ENCODE data around the gene TAC4. TPM values are rescaled to one million over a fixed set of nuclear protein-coding genes. Genes with fewer than 3 reads are reported as not detected.

The TAC4 gene
- total RNA-seq, 4 donors from 2014 or later, result not detected

DNA sequence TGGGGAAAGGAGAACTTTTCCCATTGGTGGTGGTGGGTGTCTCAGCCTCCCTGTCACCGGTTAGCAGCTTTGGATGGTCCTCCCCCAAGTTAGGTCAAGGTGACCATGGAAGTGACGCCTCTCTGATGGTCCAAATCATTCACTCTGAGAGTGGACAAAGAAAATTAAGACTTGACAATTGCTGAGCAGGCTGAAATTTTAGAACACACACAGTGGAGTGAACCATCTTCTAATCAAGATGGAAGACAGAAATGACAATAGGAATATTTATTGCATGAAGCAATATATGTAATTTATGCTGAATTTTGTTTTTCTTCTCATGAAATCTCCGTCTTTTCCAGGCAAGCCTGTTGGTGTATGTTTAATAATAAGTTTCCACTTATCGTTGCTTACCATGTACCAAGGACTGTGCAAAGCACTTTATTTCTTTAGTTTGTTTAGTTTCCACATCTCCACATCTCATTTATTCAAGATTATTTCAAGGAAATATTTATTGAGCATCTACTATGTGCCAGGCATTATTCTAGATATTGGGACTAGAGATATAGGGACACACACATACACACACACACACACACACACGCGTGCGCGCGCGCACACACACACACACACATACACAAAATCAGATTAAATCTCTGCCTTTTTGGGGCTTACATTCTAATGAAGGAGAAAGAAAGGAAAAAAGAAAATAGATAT, 44.0 kb upstream of the TAC4 start:
- H3K4me3 ChIP-seq, result no peak overlapping the region
- H3K9me3 ChIP-seq, result no peaks in the 10 kb centered on the region
- no peak overlapping the region for H3K27ac ChIP-seq
- DNase-seq (ENCODE audit: low spot score in 2 of 2), result no peak
- WGBS, 2 donors, result 81 to 87% methylated on average over 10 of the region's 10 CpGs
- H3K4me1 ChIP-seq, result peaks cover 0 to 14% (median 0%) of the 10 kb centered on the region in 4 donors
- TF ChIP-seq EP300 (IDR thresholded peaks at IDR 0.05) (no peak), POLR2A (IDR thresholded peaks at IDR 0.05) (no peak)
- TF ChIP-seq, protein P1, sequence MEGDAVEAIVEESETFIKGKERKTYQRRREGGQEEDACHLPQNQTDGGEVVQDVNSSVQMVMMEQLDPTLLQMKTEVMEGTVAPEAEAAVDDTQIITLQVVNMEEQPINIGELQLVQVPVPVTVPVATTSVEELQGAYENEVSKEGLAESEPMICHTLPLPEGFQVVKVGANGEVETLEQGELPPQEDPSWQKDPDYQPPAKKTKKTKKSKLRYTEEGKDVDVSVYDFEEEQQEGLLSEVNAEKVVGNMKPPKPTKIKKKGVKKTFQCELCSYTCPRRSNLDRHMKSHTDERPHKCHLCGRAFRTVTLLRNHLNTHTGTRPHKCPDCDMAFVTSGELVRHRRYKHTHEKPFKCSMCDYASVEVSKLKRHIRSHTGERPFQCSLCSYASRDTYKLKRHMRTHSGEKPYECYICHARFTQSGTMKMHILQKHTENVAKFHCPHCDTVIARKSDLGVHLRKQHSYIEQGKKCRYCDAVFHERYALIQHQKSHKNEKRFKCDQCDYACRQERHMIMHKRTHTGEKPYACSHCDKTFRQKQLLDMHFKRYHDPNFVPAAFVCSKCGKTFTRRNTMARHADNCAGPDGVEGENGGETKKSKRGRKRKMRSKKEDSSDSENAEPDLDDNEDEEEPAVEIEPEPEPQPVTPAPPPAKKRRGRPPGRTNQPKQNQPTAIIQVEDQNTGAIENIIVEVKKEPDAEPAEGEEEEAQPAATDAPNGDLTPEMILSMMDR (IDR thresholded peaks at IDR 0.05), result no peak
- H3K36me3 ChIP-seq, result no peaks in the 10 kb centered on the region
- H3K27me3 ChIP-seq, result peaks cover 0 to 87% of the 10 kb centered on the region in 2 donors

DNA sequence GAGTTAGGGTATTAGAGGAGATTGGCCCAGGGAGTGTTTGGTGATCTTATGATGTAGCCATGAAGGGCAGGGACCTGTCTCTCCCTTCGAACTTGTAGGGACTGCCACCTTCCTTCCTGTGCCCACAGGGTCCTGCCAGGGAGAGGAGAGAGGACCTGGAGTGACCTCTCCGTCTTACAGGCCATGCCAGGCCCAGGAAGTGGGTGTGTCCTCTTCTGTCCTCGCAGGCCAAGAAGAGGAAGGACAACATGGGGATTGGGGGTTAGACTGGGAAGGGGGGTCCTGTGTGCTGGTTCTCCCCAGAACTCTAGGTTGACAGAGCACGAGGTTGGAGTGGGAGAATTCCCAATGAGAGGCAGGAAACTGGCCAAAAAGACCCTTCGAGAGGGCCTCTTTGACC, 43.4 kb upstream of the TAC4 start:
- TF ChIP-seq EP300 (IDR thresholded peaks at IDR 0.05) (no peak), POLR2A (IDR thresholded peaks at IDR 0.05) (no peak)
- TF ChIP-seq, protein P1 (IDR thresholded peaks at IDR 0.05), result no peak
- no peaks in the 10 kb centered on the region for H3K9me3 ChIP-seq
- H3K4me3 ChIP-seq, result no peak overlapping the region
- H3K27ac ChIP-seq, result no peak overlapping the region
- peaks cover 0 to 14% (median 0%) of the 10 kb centered on the region in 4 donors for H3K4me1 ChIP-seq
- DNase-seq (ENCODE audit: low spot score in 2 of 2), result no peak
- no peaks in the 10 kb centered on the region for H3K36me3 ChIP-seq
- 64 to 68% methylated on average over 5 of the region's 5 CpGs for WGBS, 2 donors
- peaks cover 0 to 88% of the 10 kb centered on the region in 2 donors for H3K27me3 ChIP-seq

DNA sequence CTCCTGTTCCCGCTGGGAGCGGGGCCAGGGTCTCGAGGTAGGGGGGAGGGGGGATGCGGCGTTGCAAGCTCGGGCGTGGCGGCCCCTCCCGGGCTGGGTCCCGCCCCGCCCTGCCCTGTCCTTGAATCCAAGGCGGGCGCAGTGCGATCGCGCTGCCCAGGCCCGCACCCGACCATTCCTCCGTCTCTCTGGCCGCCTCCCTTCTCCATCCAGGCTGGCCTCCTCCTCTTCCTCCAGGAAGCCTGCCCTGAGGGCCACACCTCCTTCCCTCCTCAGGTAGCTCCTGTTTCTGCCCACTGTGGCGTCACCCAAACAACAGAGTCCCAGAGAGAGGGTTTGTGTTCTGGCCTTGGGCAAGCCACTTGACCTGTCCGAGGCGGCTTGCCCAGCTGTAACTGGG, 43.0 kb upstream of the TAC4 start:
- H3K27me3 ChIP-seq, result peaks cover 0 to 87% of the 10 kb centered on the region in 2 donors
- H3K27ac ChIP-seq, result no peak overlapping the region
- no peaks in the 10 kb centered on the region for H3K36me3 ChIP-seq
- H3K4me1 ChIP-seq, result peaks cover 0 to 14% (median 0%) of the 10 kb centered on the region in 4 donors
- no peak overlapping the region for H3K4me3 ChIP-seq
- H3K9me3 ChIP-seq, result no peaks in the 10 kb centered on the region
- no peak for TF ChIP-seq POLR2A (IDR thresholded peaks at IDR 0.05)
- TF ChIP-seq, protein P1 (IDR thresholded peaks at IDR 0.05), result no peak
- no peak for TF ChIP-seq EP300 (IDR thresholded peaks at IDR 0.05)
- no peak for DNase-seq (ENCODE audit: low spot score in 2 of 2)
- WGBS, 2 donors, result 37 to 40% methylated on average over 17 to 23 of the region's 23 CpGs

DNA sequence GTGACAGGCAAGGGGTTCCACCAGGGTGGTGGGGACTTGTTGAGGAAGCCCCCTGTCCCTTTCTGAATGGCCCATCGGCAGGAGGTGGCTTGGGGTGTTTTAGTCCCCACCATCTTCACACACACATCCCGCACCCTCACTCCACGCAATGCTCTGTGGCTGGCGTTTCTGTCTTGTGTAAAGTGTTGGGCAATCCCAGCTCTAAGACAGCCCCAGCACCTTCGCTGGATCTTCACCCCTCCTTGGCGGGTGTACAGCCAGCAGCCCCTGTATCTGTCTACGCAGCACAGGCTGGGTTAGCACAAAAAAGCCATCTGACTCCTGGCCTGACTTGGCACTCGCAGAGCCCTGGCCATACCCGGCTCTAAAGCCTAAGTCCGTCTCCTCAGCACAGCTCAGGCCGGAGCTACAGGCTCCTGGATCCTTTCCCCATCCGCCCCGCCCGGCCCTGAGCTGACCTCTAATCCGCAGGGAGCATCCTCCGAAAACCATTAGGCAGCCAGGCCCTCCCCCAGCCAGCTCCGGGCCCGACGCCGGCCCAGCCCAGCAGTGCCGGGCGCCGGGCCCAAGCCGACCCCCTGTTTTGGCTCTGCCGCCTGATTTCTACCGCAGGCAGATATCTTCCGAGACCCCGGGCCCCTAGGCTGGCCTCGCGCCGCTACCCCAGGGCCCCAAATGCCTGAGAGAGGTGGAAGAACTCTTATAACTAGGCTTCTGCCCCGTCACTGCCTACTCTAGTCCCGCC, 42.4 kb upstream of the TAC4 start:
- Histone ChIP-seq H3K4me3 (no peak overlapping the region), H3K36me3 (no peaks in the 10 kb centered on the region), H3K9me3 (no peaks in the 10 kb centered on the region), H3K27ac (no peak overlapping the region), H3K4me1 (peaks cover 0 to 14% (median 0%) of the 10 kb centered on the region in 4 donors), H3K27me3 (peaks cover 0 to 89% of the 10 kb centered on the region in 2 donors)
- TF ChIP-seq, protein P1 (IDR thresholded peaks at IDR 0.05), result no peak
- no peak for TF ChIP-seq POLR2A (IDR thresholded peaks at IDR 0.05)
- no peak for TF ChIP-seq EP300 (IDR thresholded peaks at IDR 0.05)
- 24 to 30% methylated on average over 31 to 32 of the region's 33 CpGs for whole genome bisulfite sequencing, 2 donors
- DNase-seq (ENCODE audit: low spot score in 2 of 2), result no peak

DNA sequence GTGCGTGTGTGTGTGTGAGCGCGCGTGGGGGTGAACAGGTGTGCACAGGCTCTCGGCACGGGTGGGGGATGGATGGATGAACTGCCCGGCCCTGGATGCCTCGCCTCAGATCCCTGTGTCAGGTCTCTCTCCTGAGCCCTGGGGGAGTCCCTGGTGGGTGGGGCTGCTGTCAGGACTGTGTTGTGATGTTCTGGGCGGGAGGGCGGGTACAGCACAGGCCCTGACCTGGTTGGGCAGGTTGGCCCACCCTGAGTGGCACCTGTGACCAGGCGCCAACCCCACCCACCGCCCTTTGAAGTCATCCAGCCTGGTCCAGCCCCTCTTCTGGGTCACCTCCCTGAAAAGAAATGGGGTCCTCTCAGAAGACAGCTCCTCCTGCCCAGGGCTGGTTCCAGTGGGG, 41.6 kb upstream of the TAC4 start:
- Histone ChIP-seq H3K4me1 (peaks cover 0 to 14% (median 0%) of the 10 kb centered on the region in 4 donors), H3K36me3 (no peaks in the 10 kb centered on the region), H3K27ac (no peak overlapping the region), H3K27me3 (peaks cover 0 to 89% of the 10 kb centered on the region in 2 donors), H3K9me3 (no peaks in the 10 kb centered on the region), H3K4me3 (no peak overlapping the region)
- DNase-seq (ENCODE audit: low spot score in 2 of 2), result no peak
- TF ChIP-seq POLR2A (IDR thresholded peaks at IDR 0.05) (no peak), EP300 (IDR thresholded peaks at IDR 0.05) (no peak)
- TF ChIP-seq, protein P1 (IDR thresholded peaks at IDR 0.05), result no peak
- 82 to 84% methylated on average over 11 to 12 of the region's 12 CpGs for WGBS, 2 donors

Measured in tibial nerve (tissue), 4 donors.